ENCODE data around the gene CFAP20DC.
"Not testable (repeated sequence)": the region's sequence is repeated elsewhere in the genome, so short reads cannot be mapped to it uniquely, and the experiment has no call there.

The CFAP20DC gene

DNA sequence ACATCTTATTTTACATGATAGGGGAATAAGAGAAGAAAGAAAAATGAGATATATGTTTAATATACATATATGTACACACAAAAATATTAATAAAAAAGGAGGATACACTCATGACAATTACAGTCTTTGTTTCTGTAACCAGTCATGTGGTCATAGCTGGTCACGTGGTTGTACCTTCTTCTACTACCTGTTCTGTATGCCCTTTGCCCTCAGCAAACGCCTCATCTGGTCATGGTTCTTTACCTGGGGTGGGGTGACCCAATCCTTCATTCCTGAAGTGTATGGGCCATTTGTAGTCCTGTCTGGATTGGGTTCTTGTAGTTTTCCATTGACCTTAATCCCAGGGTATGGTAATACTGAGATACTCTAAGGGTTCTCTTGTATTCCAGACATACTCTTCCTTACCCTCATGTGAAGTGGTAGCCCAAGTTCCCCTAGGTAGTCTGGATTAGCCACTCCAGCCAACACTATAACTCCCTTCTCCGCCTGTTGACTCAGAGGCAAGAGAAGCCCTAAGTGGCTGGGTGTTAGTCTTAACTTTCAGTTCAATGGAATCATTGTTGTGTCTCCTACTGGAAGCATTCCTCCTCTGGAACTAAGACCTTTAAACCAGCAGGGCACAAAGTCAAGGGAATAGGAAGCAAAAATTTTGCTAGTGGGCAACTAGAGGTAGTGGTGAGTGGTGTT lies 336.0 kb downstream of the CFAP20DC start:
- no peak for DNase-seq (ENCODE audit: low spot score)

DNA sequence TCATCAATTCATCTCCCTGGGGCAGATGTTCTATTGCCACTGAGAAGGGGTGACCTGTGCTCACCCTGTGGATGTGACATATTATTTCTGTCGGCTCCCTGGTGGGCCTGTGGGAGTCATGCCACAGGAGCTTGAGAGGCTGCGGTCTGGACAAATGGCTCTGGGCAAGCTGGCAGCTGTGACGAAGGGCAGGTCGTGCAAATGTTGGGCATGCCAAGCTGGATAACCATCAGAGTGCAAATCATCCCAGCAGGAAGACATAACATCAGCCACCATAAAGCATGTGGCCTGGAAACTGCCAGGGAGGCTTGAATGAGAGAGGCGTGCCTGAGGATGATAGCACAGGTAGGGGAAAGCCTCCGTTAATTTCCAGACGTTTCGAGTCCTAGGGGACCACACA lies 338.0 kb downstream of the CFAP20DC start:
- in situ Hi-C loops (cut with MboI; ENCODE audit: low sequenced_read_pairs, unreplicated experiment): no loop called here
- no peak for DNase-seq (ENCODE audit: low spot score)
- TF ChIP-seq, protein P1, sequence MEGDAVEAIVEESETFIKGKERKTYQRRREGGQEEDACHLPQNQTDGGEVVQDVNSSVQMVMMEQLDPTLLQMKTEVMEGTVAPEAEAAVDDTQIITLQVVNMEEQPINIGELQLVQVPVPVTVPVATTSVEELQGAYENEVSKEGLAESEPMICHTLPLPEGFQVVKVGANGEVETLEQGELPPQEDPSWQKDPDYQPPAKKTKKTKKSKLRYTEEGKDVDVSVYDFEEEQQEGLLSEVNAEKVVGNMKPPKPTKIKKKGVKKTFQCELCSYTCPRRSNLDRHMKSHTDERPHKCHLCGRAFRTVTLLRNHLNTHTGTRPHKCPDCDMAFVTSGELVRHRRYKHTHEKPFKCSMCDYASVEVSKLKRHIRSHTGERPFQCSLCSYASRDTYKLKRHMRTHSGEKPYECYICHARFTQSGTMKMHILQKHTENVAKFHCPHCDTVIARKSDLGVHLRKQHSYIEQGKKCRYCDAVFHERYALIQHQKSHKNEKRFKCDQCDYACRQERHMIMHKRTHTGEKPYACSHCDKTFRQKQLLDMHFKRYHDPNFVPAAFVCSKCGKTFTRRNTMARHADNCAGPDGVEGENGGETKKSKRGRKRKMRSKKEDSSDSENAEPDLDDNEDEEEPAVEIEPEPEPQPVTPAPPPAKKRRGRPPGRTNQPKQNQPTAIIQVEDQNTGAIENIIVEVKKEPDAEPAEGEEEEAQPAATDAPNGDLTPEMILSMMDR (IDR thresholded peaks at IDR 0.05; ENCODE audit: borderline replicate concordance, control extremely low read depth, extremely low read depth, insufficient read depth, missing control alignments): no peak

More for the DNA sequence above, 336.0 kb downstream of the CFAP20DC start:
- in situ Hi-C loops (cut with MboI; ENCODE audit: low sequenced_read_pairs, unreplicated experiment): no loop called here
- TF ChIP-seq, protein P1 (IDR thresholded peaks at IDR 0.05; ENCODE audit: borderline replicate concordance, control extremely low read depth, extremely low read depth, insufficient read depth, missing control alignments): no peak

DNA sequence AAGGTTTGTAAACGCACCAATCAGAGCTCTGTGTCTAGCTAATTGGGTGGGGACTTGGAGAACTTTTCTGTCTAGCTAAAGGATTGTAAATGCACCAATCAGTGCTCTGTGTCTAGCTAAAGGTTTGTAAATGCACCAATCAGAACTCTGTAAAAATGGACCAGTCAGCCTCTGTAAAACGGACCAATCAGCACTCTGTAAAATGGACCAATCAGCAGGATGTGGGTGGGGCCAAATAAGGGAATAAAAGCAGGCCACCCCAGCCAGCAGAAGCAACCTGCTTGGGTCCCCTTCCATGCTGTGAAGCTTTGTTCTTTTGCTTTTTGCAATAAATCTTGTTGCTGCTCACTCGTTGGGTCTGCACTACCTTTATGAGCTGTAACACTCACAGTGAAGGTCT lies 340.8 kb downstream of the CFAP20DC start:
- DNase-seq (ENCODE audit: low spot score); in situ Hi-C loops (cut with MboI; ENCODE audit: low sequenced_read_pairs, unreplicated experiment): not testable (repeated sequence)

DNA sequence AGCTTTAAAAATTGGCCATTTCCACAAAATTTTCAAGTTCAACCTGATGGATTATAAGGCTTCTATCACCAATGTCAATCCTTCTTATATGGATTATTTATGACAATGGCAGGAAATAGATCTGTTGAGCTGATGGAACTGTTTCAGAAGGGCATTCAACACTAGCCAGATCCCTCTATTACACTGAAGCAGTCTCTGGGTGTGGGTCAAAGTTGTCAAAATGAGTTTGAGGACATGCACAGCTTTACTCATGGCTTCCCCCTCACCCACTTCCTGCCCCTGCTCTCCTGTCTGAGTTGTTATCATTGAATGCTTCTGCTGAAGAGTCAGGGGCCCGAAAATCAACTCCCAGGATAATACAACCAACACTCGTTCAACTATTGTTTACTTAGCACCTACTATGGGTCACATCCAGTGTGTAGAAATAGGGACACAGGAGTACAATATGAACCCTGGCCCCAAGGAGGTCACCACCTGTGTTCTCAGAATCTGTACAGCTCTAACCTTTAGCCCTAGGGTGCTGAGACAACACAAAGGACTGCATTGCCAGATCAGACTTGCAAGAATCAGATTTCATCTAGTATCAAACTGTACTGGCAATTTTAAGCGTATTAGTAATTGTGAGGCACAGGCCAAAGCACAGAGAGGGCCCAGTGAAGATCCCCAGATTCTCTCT lies 341.6 kb downstream of the CFAP20DC start:
- no peak for DNase-seq (ENCODE audit: low spot score)
- in situ Hi-C loops (cut with MboI; ENCODE audit: low sequenced_read_pairs, unreplicated experiment): no loop called here
- TF ChIP-seq, protein P1 (IDR thresholded peaks at IDR 0.05; ENCODE audit: borderline replicate concordance, control extremely low read depth, extremely low read depth, insufficient read depth, missing control alignments): no peak

DNA sequence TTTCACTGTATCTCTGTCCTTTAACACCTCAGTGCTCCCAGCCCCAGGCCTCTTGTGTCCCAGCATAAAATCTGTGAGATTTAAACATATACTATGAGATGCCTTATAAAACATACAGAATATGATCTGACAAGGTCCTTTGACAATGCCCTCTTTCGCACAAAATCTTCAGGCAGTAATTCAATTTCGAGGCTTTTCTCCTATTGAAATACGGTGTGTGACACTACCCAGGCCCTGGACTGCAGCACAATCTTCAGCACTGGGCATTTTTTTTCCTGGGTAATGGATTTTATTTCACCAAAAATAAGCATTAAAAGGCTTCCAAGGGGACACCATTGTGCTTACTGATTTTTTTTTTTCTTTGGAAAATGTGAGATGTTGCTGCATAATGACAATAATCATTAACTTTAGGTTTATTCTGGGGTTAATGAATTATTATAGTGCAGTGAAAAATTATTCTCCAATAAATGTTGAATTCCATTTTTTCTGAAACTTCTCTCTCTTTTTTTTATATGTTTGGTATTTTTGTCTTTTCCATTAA lies 342.4 kb downstream of the CFAP20DC start:
- TF ChIP-seq, protein P1 (IDR thresholded peaks at IDR 0.05; ENCODE audit: borderline replicate concordance, control extremely low read depth, extremely low read depth, insufficient read depth, missing control alignments): no peak
- no peak for DNase-seq (ENCODE audit: low spot score)
- in situ Hi-C loops (cut with MboI; ENCODE audit: low sequenced_read_pairs, unreplicated experiment): no loop called here

DNA sequence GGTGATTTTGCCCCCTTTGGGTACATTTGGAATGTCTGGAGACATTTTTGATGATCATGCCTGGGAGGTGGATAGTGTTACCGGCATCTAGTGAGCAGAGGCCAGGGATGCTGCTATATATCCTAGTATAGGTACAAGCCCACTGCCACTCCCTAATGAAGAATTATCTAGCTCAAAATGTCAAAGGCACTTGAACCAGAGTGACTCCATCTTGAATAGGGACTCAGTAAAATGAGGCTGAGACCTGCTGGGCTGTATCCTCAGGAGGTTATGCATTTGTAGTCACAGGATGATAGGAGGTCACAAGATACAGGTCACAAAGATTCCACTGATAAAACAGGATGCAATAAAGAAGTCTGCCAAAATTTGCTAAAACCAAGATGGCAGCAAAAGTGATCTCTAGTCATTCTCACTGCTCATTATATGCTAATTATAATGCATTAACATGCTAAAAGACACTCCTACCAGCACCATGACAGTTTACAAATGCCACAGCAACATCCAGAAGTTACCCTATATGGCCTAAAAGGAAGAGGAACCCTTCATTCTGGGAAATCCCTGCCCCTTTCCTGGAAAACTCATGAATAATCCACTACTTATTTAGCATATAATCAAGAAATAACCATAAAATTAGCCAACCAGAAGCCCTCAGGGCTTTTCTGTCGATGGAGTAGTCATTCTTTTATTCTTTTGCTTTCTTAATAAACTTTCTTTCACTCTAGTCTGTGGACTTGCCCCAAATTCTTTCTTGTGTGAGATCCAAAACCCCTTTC lies 343.2 kb downstream of the CFAP20DC start:
- TF ChIP-seq, protein P1 (IDR thresholded peaks at IDR 0.05; ENCODE audit: borderline replicate concordance, control extremely low read depth, extremely low read depth, insufficient read depth, missing control alignments): no peak
- DNase-seq (ENCODE audit: low spot score): no peak
- in situ Hi-C loops (cut with MboI; ENCODE audit: low sequenced_read_pairs, unreplicated experiment): no loop called here

Measured in GM13976 (cell line).